IMR-90 (cell line): ENCODE data around the gene C9orf78. TPM values are rescaled to one million over a fixed set of nuclear protein-coding genes. Genes with fewer than 3 reads are reported as not detected.

ENCODE experiments used
- ATAC-seq: fragments of 200-7000 bp; cut with Tn5 transposase; 2 replicates; pipeline ENCODE4 v1.9.1; 2020; ENCODE audit warnings: low read depth, mild to moderate bottlenecking, moderate library complexity
- BruUV-seq: library from RNA; stranded (reverse); fragments of 400-500 nt; replicated peaks from 2 replicates; lab custom pipeline; 2021; lab: Mats Ljungman, UMichigan
- CTCF ChIA-PET: fragments of 300-600 bp; formaldehyde crosslinking; extraction: SDS; loops from one replicate; lab custom pipeline; 2021; ENCODE audit warnings: antibody characterized with exemption; lab: Yijun Ruan, JAX
- POLR2A ChIA-PET: fragments of 300-600 bp; sonication (Branson Sonifier 250); formaldehyde crosslinking; loops from one replicate; lab custom pipeline; 2022; ENCODE audit warnings: antibody characterized with exemption; ENCODE audit not compliant: unreplicated experiment; lab: Charles Lee
- DNase-seq: peaks from one replicate; pipeline ENCODE4 v3.0.0; 2013
- H2AFZ ChIP-seq: replicated peaks from 2 replicates; pipeline ENCODE3; 2013; ENCODE audit warnings: low read length, mild to moderate bottlenecking; ENCODE audit not compliant: poor library complexity
- H2AK5ac ChIP-seq: 2 replicates; pipeline ENCODE4 v1.6.1; 2013; ENCODE audit warnings: low read depth, low read length, inconsistent platforms
- H2AK9ac ChIP-seq: replicated peaks from 2 replicates; pipeline ENCODE3; 2013; ENCODE audit warnings: mild to moderate bottlenecking, low read depth, low read length, moderate library complexity; ENCODE audit not compliant: poor library complexity
- H2BK120ac ChIP-seq: 2 replicates; pipeline ENCODE4 v1.6.1; 2013; ENCODE audit warnings: low read depth, low read length, inconsistent platforms
- H2BK15ac ChIP-seq: 3 replicates; pipeline ENCODE4 v1.6.1; 2013; ENCODE audit warnings: low read depth, low read length, inconsistent platforms
- H2BK20ac ChIP-seq: 2 replicates; pipeline ENCODE4 v1.6.1; 2013; ENCODE audit warnings: low read depth, mild to moderate bottlenecking, inconsistent platforms, low read length, moderate library complexity
- H2BK5ac ChIP-seq: 2 replicates; pipeline ENCODE4 v1.6.1; 2013; ENCODE audit warnings: mild to moderate bottlenecking, low read depth, low read length, inconsistent platforms; ENCODE audit not compliant: poor library complexity, severe bottlenecking
- H3K14ac ChIP-seq: replicated peaks from 2 replicates; pipeline ENCODE4 v1.6.1; 2013; ENCODE audit warnings: low read depth, low read length, inconsistent platforms
- H3K18ac ChIP-seq: 2 replicates; pipeline ENCODE4 v1.6.1; 2013; ENCODE audit warnings: low read depth, low read length, control low read depth
- H3K23ac ChIP-seq: 2 replicates; pipeline ENCODE4 v1.6.1; 2013; ENCODE audit warnings: low read depth, low read length, inconsistent platforms
- H3K27ac ChIP-seq: 2 replicates; pipeline ENCODE4 v1.5.1; 2013; ENCODE audit warnings: mild to moderate bottlenecking, control low read depth, low read length; ENCODE audit not compliant: insufficient read depth
- H3K27me3 ChIP-seq: 2 replicates; pipeline ENCODE4 v1.6.1; 2013; ENCODE audit warnings: low read length; ENCODE audit not compliant: control insufficient read depth, insufficient read depth
- H3K36me3 ChIP-seq: 2 replicates; pipeline ENCODE4 v1.6.1; 2013; ENCODE audit warnings: low read length, mixed read lengths; ENCODE audit not compliant: control insufficient read depth, insufficient read depth
- H3K4ac ChIP-seq: 2 replicates; pipeline ENCODE4 v1.6.1; 2013; ENCODE audit warnings: low read depth, low read length, inconsistent platforms
- H3K4me1 ChIP-seq: 2 replicates; pipeline ENCODE4 v1.6.1; 2013; ENCODE audit warnings: low read length, mixed read lengths; ENCODE audit not compliant: control insufficient read depth, insufficient read depth
- H3K4me2 ChIP-seq: 2 replicates; pipeline ENCODE4 v1.6.1; 2013; ENCODE audit warnings: low read depth, mild to moderate bottlenecking, control low read depth, low read length, moderate library complexity
- H3K4me3 ChIP-seq: 2 replicates; pipeline ENCODE4 v1.5.1; 2013; ENCODE audit warnings: low read depth, mild to moderate bottlenecking, control low read depth, low read length, moderate library complexity; ENCODE audit not compliant: insufficient read depth
- H3K56ac ChIP-seq: 2 replicates; pipeline ENCODE4 v1.6.1; 2013; ENCODE audit warnings: low read length, inconsistent platforms; ENCODE audit not compliant: insufficient read depth; ENCODE audit errors: extremely low read depth
- H3K79me1 ChIP-seq, 2 experiments: 2 replicates each; pipeline ENCODE4 v1.6.1; 2013; ENCODE audit warnings: low read length in 2 of 2, inconsistent platforms in 1 of 2, low read depth in 1 of 2
- H3K9ac ChIP-seq: 2 replicates; pipeline ENCODE4 v1.6.1; 2013; ENCODE audit warnings: low read depth, low read length, control low read depth
- H3K9me1 ChIP-seq: 2 replicates; pipeline ENCODE4 v1.6.1; 2013; ENCODE audit warnings: low read length, inconsistent platforms; ENCODE audit not compliant: insufficient read depth
- H3K9me3 ChIP-seq: 2 replicates; pipeline ENCODE4 v1.6.1; 2013; ENCODE audit warnings: low read length; ENCODE audit not compliant: control insufficient read depth, insufficient read depth
- H4K20me1 ChIP-seq: 2 replicates; pipeline ENCODE4 v1.6.1; 2013; ENCODE audit warnings: low read length, inconsistent platforms; ENCODE audit not compliant: insufficient read depth
- H4K5ac ChIP-seq: 2 replicates; pipeline ENCODE4 v1.6.1; 2013; ENCODE audit warnings: mild to moderate bottlenecking, low read depth, low read length, control low read depth
- H4K8ac ChIP-seq, 2 experiments: 2 replicates each; pipeline ENCODE4 v1.6.1; 2013; ENCODE audit warnings: low read depth in 2 of 2, low read length in 2 of 2, control low read depth in 1 of 2, inconsistent platforms in 1 of 2
- H4K91ac ChIP-seq: 2 replicates; pipeline ENCODE4 v1.6.1; 2013; ENCODE audit warnings: low read depth, low read length, inconsistent platforms; ENCODE audit not compliant: insufficient read depth
- BHLHE40 ChIP-seq: fragments of 150-350 bp; IDR thresholded peaks from 2 replicates; pipeline ENCODE4 v1.6.1; 2016; ENCODE audit warnings: mild to moderate bottlenecking, low read depth, low read length
- CEBPB ChIP-seq: IDR thresholded peaks from 2 replicates; pipeline ENCODE4 v1.6.1; 2012; ENCODE audit warnings: low read depth, low read length, improper control_type of control experiment
- MXI1 ChIP-seq: IDR thresholded peaks from 2 replicates; pipeline ENCODE4 v1.6.1; 2012; ENCODE audit warnings: low read depth, mild to moderate bottlenecking, low read length, moderate library complexity, borderline replicate concordance
- NFE2L2 ChIP-seq: fragments of 150-350 bp; IDR thresholded peaks from 2 replicates; pipeline ENCODE4 v1.6.1; 2016; ENCODE audit warnings: low read depth, mild to moderate bottlenecking, low read length
- POLR2A ChIP-seq: IDR thresholded peaks from 2 replicates; pipeline ENCODE4 v1.6.1; 2012; ENCODE audit warnings: mild to moderate bottlenecking, low read depth, low read length
- RCOR1 ChIP-seq: IDR thresholded peaks from 2 replicates; pipeline ENCODE4 v1.6.1; 2012; ENCODE audit warnings: mild to moderate bottlenecking, low read length, improper control_type of control experiment; ENCODE audit not compliant: insufficient replicate concordance
- WGBS, 2 experiments: methylation state at CpG; one replicate each; pipeline versions ENCODE4 v1.1.5 to v1.1.7; 2013; ENCODE audit warnings: missing lambda C conversion rate in 2 of 2; ENCODE audit not compliant: insufficient read length in 1 of 2; ENCODE audit errors: extremely low coverage in 2 of 2; 5-methylcytosine and 5-hydroxymethylcytosine counted together
- dilution Hi-C: fragments of 300-500 bp; cut with HindIII; formaldehyde crosslinking; loops from one replicate; pipeline ENCODE4 v1.14.3; 2018; ENCODE audit warnings: low sequenced_read_pairs; ENCODE audit not compliant: unreplicated experiment
- in situ Hi-C: fragments of 300-500 bp; cut with MboI; formaldehyde crosslinking; loops from 3 replicates; pipeline ENCODE4 v1.14.3; 2019; ENCODE audit warnings: low sequenced_read_pairs, inconsistent platforms, mixed read lengths
- intact Hi-C: fragments of 100-400 bp; cut with micrococcal nuclease; formaldehyde crosslinking; loops from 2 replicates; pipeline ENCODE4 v1.10.0; 2022
- polyA plus RNA-seq, 3 experiments: library from polyadenylated mRNA; depleted of rRNA; stranded (reverse); fragments of >200 nt; gene quantifications; 2 replicates each; pipeline ENCODE4 v1.2.3, GENCODE V29; 2012; ENCODE audit warnings: low replicate concordance in 1 of 3
- total RNA-seq: library from RNA; depleted of rRNA; stranded (reverse); fragments of >200 nt; gene quantifications from 2 replicates; pipeline ENCODE4 v1.2.3, GENCODE V29; 2012

C9orf78 gene
- total and polyA plus RNA-seq, 2 of the 4 experiments (the other 2 are of a cell fraction): 29.8 to 46.0 TPM

- Histone ChIP-seq H2BK15ac (no peak overlapping the region), H3K9me1 (no peaks in the 10 kb centered on the region), H3K27me3 (no peaks in the 10 kb centered on the region), H3K4me3 (no peak overlapping the region), H3K14ac (no peak overlapping the region), H2AK9ac (no peak overlapping the region), H3K9ac (no peak overlapping the region), H3K23ac (no peak overlapping the region), H2BK5ac (no peak overlapping the region), H4K8ac (no peak overlapping the region), H3K4me2 (no peak overlapping the region), H3K4ac (no peak overlapping the region), H3K18ac (no peak overlapping the region), H3K79me1 (peaks cover 13 to 46% of the 10 kb centered on the region in 2 experiments; a peak in 3 of 4 replicates), H4K91ac (no peak overlapping the region), H2BK20ac (no peak overlapping the region), H2BK120ac (no peak overlapping the region), H4K5ac (no peak overlapping the region), H2AK5ac (no peak overlapping the region), H3K9me3 (no peaks in the 10 kb centered on the region), H3K27ac (no peak overlapping the region), H2AFZ (no peak overlapping the region), H3K4me1 (no peaks in the 10 kb centered on the region), H3K36me3 (peaks cover 60% of the 10 kb centered on the region), H4K20me1 (0 out of 2 replicates have a peak, but pooled peaks cover 4% of the 10 kb centered on the region), H3K56ac (no peak overlapping the region)
- dilution Hi-C loops: no loop called here
- CTCF ChIA-PET: no interaction called here
- 100% methylated on average over 3 of the region's 14 CpGs; no CpG with 5 or more reads in 1 of the 2 experiments for WGBS, 2 experiments
- no peak for TF ChIP-seq RCOR1
- no peak for TF ChIP-seq MXI1
- no peak for TF ChIP-seq NFE2L2
- TF ChIP-seq CEBPB: no peak
- TF ChIP-seq POLR2A: no peak
- no peak for TF ChIP-seq BHLHE40
- no TSS peak for BruUV-seq
- ATAC-seq (no peak), DNase-seq (no peak)
- in situ Hi-C loops: no loop called here
- POLR2A ChIA-PET: interaction anchor here (0.7 kb wide), 1 partner anchor 591 kb away, joined by 3 read pairs; no protein-coding TSS in a partner anchor
- intact Hi-C loops: no loop called here
Measured at GRCh38 chr9:129816501-129817435, 18.3 kb downstream of the C9orf78 start.
